H1 (cell line): Measurements from ENCODE around the gene IFIT1. TPM values are rescaled to one million over a fixed set of nuclear protein-coding genes. Genes with fewer than 3 reads are reported as not detected.

Source experiments
- CHD1 ChIP-seq: IDR thresholded peaks from 2 replicates; pipeline ENCODE4 v1.6.1; 2012; ENCODE audit warnings: low read depth, low read length, improper control_type of control experiment
- MAFK ChIP-seq: IDR thresholded peaks from 2 replicates; pipeline ENCODE4 v1.6.1; 2012; ENCODE audit warnings: low read depth, mild to moderate bottlenecking, improper control_type of control experiment, low read length
- SUZ12 ChIP-seq: fragments of 200-600 bp; sonication (generic); IDR thresholded peaks from 2 replicates; pipeline ENCODE4 v1.6.1; 2012; ENCODE audit warnings: mild to moderate bottlenecking, inconsistent platforms, low read length, moderate library complexity, mixed read lengths
- TEAD4 ChIP-seq: IDR thresholded peaks from 2 replicates; pipeline ENCODE4 v1.6.1; 2012; ENCODE audit warnings: low read depth, low read length, inconsistent platforms, mixed read lengths
- polyA plus RNA-seq, 7 experiments: library from polyadenylated mRNA; depleted of rRNA in 3 of 7; stranded (reverse) in 5 of 7; unstranded in 2 of 7; fragments of >200 nt in 5 of 7; fragments of 200-250 nt in 2 of 7; gene quantifications; 1 replicate in 5 of 7; 2 replicates in 1 of 7; 4 replicates in 1 of 7; pipeline versions ENCODE4 v1.2.1 to v1.2.3, GENCODE V29; 2011 to 2013; ENCODE audit warnings: missing spikeins in 2 of 7, mixed read lengths in 2 of 7
- total RNA-seq: library from RNA; stranded (reverse); fragmentation: NEBNext Ultra II Directional; extraction: Animal tissue kit (Norgen Biotek cat#: 25700); gene quantifications from 2 replicates; pipeline ENCODE4 v1.2.1, GENCODE V29; 2021

The IFIT1 gene
- total and polyA plus RNA-seq, 2 of the 8 experiments (the other 6 are each of a cell fraction or from before 2014, with no cell fraction given), result 0.94 to 1.5 TPM

GRCh38 chr10:89357096-89357495 lies 35.3 kb upstream of the IFIT1 start (continued):
- TF ChIP-seq SUZ12 (no peak), TEAD4 (no peak), MAFK (no peak), CHD1 (no peak)
